HepG2 (cell line): ENCODE data around the gene RNF13. TPM values are rescaled to one million over a fixed set of nuclear protein-coding genes. Genes with fewer than 3 reads are reported as not detected.

ENCODE experiments used
- AHR ChIP-seq: IDR thresholded peaks from 2 replicates; pipeline ENCODE4 v1.6.1; 2018; ENCODE audit warnings: missing genetic modification reagents, missing compliant biosample characterization
- ATRX ChIP-seq: sonication (generic); formaldehyde crosslinking; IDR thresholded peaks from 2 replicates; pipeline ENCODE4 v1.4.0; 2020; ENCODE audit warnings: missing genetic modification reagents, borderline replicate concordance
- CREM ChIP-seq, 2 experiments: sonication (generic) in 1 of 2; formaldehyde crosslinking in 1 of 2; IDR thresholded peaks; 2 replicates each; pipeline versions ENCODE4 v1.4.0 to v1.6.1; 2016 to 2020; ENCODE audit warnings: antibody characterized with exemption in 1 of 2, mild to moderate bottlenecking in 1 of 2, missing genetic modification reagents in 1 of 2
- ELF3 ChIP-seq: IDR thresholded peaks from 2 replicates; pipeline ENCODE4 v1.6.1; 2016; ENCODE audit warnings: missing genetic modification reagents, missing compliant biosample characterization
- ETV6 ChIP-seq: sonication (generic); formaldehyde crosslinking; conservative IDR thresholded peaks from 2 replicates; pipeline ENCODE4 v1.4.0; 2020; ENCODE audit warnings: missing genetic modification reagents
- FOXK1 ChIP-seq: sonication (generic); formaldehyde crosslinking; IDR thresholded peaks from 2 replicates; pipeline ENCODE4 v1.4.0; 2020; ENCODE audit warnings: low read depth, missing genetic modification reagents, borderline replicate concordance
- HMG20A ChIP-seq: IDR thresholded peaks from 2 replicates; pipeline ENCODE4 v1.6.1; 2016; ENCODE audit warnings: borderline replicate concordance
- MAFK ChIP-seq, 2 experiments: IDR thresholded peaks in 1 of 2; conservative IDR thresholded peaks in 1 of 2; 2 replicates each; pipeline ENCODE4 v1.6.1; 2011; ENCODE audit warnings: improper control_type of control experiment in 2 of 2, low read length in 2 of 2
- MIXL1 ChIP-seq: IDR thresholded peaks from 2 replicates; pipeline ENCODE4 v1.6.1; 2016
- NR2F2 ChIP-seq: IDR thresholded peaks from 2 replicates; pipeline ENCODE4 v1.6.1; 2012; ENCODE audit warnings: low read depth, inconsistent platforms, borderline replicate concordance
- PAWR ChIP-seq: sonication (generic); formaldehyde crosslinking; IDR thresholded peaks from 2 replicates; pipeline ENCODE4 v1.4.0; 2020; ENCODE audit warnings: missing genetic modification reagents, mild to moderate bottlenecking, borderline replicate concordance
- SRF ChIP-seq: IDR thresholded peaks from 2 replicates; pipeline ENCODE4 v1.6.1; 2011; ENCODE audit warnings: mild to moderate bottlenecking, low read depth, low read length, moderate library complexity
- TEAD2 ChIP-seq: sonication (generic); formaldehyde crosslinking; IDR thresholded peaks from 2 replicates; pipeline ENCODE4 v1.9.0; 2021; ENCODE audit warnings: missing genetic modification reagents
- THYN1 ChIP-seq: sonication (generic); formaldehyde crosslinking; IDR thresholded peaks from 2 replicates; pipeline ENCODE4 v1.8.1; 2023; ENCODE audit warnings: low read depth, mild to moderate bottlenecking, moderate library complexity, missing genetic modification reagents, borderline replicate concordance
- XBP1 ChIP-seq: sonication (generic); formaldehyde crosslinking; IDR thresholded peaks from 2 replicates; pipeline ENCODE4 v1.5.0; 2020; ENCODE audit warnings: missing genetic modification reagents
- ZNF180 ChIP-seq: sonication (generic); formaldehyde crosslinking; IDR thresholded peaks from 2 replicates; pipeline ENCODE4 v1.4.0; 2020; ENCODE audit warnings: low read depth, missing genetic modification reagents, borderline replicate concordance
- ZNF232 ChIP-seq: sonication (generic); formaldehyde crosslinking; IDR thresholded peaks from 2 replicates; pipeline ENCODE4 v1.4.0; 2020; ENCODE audit warnings: missing genetic modification reagents, borderline replicate concordance
- ZNF30 ChIP-seq: sonication (generic); formaldehyde crosslinking; IDR thresholded peaks from 2 replicates; pipeline ENCODE4 v1.5.0; 2020; ENCODE audit warnings: mild to moderate bottlenecking, missing genetic modification reagents
- ZNF350 ChIP-seq: sonication (generic); formaldehyde crosslinking; IDR thresholded peaks from 2 replicates; pipeline ENCODE4 v1.4.0; 2020; ENCODE audit warnings: mild to moderate bottlenecking, low read depth, missing genetic modification reagents, borderline replicate concordance
- ZNF564 ChIP-seq: sonication (generic); formaldehyde crosslinking; IDR thresholded peaks from 2 replicates; pipeline ENCODE4 v1.8.1; 2023; ENCODE audit warnings: mild to moderate bottlenecking, missing genetic modification reagents
- ZNF660 ChIP-seq: sonication (generic); formaldehyde crosslinking; IDR thresholded peaks from 2 replicates; pipeline ENCODE4 v1.5.1; 2020; ENCODE audit warnings: mild to moderate bottlenecking, low read depth, missing genetic modification reagents, borderline replicate concordance
- ZSCAN9 ChIP-seq: IDR thresholded peaks from 2 replicates; pipeline ENCODE4 v1.6.1; 2016; ENCODE audit warnings: borderline replicate concordance
- polyA plus RNA-seq, 8 experiments: library from polyadenylated mRNA; depleted of rRNA in 3 of 8; stranded (reverse) in 7 of 8; unstranded in 1 of 8; fragments of >200 nt; fragmentation: Illumina TruSeq in 4 of 8; extraction: Trizol in 4 of 8; gene quantifications; 2 replicates each; pipeline versions ENCODE4 v1.2.1 to v1.2.3, GENCODE V29; 2011 to 2016; ENCODE audit warnings: low read depth in 4 of 8, missing spikeins in 1 of 8, mixed read lengths in 1 of 8; ENCODE audit not compliant: insufficient read depth in 1 of 8
- total RNA-seq, 5 experiments: library from RNA; depleted of rRNA; stranded (reverse); fragments of >200 nt; fragmentation: Illumina TruSeq; extraction: Trizol; gene quantifications; 2 replicates each; pipeline ENCODE4 v1.2.3, GENCODE V29; 2016; ENCODE audit warnings: low read depth in 1 of 5
- TF ChIP-seq, protein P1 (sequence below): IDR thresholded peaks from 2 replicates; pipeline ENCODE4 v1.6.1; 2016; ENCODE audit warnings: low read depth, control low read depth
- TF ChIP-seq, protein P2 (sequence below): sonication (generic); formaldehyde crosslinking; IDR thresholded peaks from 2 replicates; pipeline ENCODE4 v1.9.0; 2021; ENCODE audit warnings: mild to moderate bottlenecking, missing genetic modification reagents

Gene RNF13
- total and polyA plus RNA-seq, 2 of the 13 experiments (the other 11 are each of a cell fraction or from before 2014, with no cell fraction given), result 39.8 to 46.0 TPM

- no peak; the same call in 1 of the 2 replicates for TF ChIP-seq FOXK1 (CRISPR knock-in tag)
- TF ChIP-seq ZNF660 (CRISPR knock-in tag), result no peak
- no peak; the same call in 1 of the 2 replicates for TF ChIP-seq ZSCAN9 (CRISPR knock-in tag)
- no peak for TF ChIP-seq ZNF350
- TF ChIP-seq ZNF232 (CRISPR knock-in tag), result no peak
- 0 out of 2 replicates have a peak, but pooled peaks have one; percentile 41 for TF ChIP-seq ZNF30 (CRISPR knock-in tag)
- no peak for TF ChIP-seq THYN1 (CRISPR knock-in tag)
- no peak for TF ChIP-seq SRF
- no peak for TF ChIP-seq CREM (IDR thresholded peaks at IDR 0.05)
- no peak for TF ChIP-seq CREM (CRISPR knock-in tag; IDR thresholded peaks at IDR 0.05)
- TF ChIP-seq AHR (CRISPR knock-in tag), result 0 out of 2 replicates have a peak, but pooled peaks have one; percentile 25
- TF ChIP-seq, protein P1, sequence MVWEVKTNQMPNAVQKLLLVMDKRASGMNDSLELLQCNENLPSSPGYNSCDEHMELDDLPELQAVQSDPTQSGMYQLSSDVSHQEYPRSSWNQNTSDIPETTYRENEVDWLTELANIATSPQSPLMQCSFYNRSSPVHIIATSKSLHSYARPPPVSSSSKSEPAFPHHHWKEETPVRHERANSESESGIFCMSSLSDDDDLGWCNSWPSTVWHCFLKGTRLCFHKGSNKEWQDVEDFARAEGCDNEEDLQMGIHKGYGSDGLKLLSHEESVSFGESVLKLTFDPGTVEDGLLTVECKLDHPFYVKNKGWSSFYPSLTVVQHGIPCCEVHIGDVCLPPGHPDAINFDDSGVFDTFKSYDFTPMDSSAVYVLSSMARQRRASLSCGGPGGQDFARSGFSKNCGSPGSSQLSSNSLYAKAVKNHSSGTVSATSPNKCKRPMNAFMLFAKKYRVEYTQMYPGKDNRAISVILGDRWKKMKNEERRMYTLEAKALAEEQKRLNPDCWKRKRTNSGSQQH (CRISPR knock-in tag), result peak; percentile 86; the same call in 1 of the 2 replicates
- TF ChIP-seq HMG20A, result no peak
- no peak for TF ChIP-seq ZNF180 (CRISPR knock-in tag)
- TF ChIP-seq PAWR (CRISPR knock-in tag), result no peak
- peak; percentile 51; the same call in 1 of the 2 replicates for TF ChIP-seq TEAD2 (CRISPR knock-in tag)
- TF ChIP-seq XBP1 (CRISPR knock-in tag), result 0 out of 2 replicates have a peak, but pooled peaks have one; percentile 30
- TF ChIP-seq MAFK (conservative IDR thresholded peaks at IDR 0.05 in 1 of 2, IDR thresholded peaks at IDR 0.05 in 1 of 2; ENCODE audit: low read length in 2 of 2), result no peak
- TF ChIP-seq ELF3, result peak; percentile 58
- TF ChIP-seq ATRX (CRISPR knock-in tag), result no peak
- TF ChIP-seq ETV6, result peak; percentile 39; the same call in 1 of the 2 replicates
- peak; percentile 92 for TF ChIP-seq ZNF564 (CRISPR knock-in tag)
- TF ChIP-seq NR2F2, result no peak
- TF ChIP-seq MIXL1 (CRISPR knock-in tag), result 0 out of 2 replicates have a peak, but pooled peaks have one; percentile 10
- TF ChIP-seq, protein P2, sequence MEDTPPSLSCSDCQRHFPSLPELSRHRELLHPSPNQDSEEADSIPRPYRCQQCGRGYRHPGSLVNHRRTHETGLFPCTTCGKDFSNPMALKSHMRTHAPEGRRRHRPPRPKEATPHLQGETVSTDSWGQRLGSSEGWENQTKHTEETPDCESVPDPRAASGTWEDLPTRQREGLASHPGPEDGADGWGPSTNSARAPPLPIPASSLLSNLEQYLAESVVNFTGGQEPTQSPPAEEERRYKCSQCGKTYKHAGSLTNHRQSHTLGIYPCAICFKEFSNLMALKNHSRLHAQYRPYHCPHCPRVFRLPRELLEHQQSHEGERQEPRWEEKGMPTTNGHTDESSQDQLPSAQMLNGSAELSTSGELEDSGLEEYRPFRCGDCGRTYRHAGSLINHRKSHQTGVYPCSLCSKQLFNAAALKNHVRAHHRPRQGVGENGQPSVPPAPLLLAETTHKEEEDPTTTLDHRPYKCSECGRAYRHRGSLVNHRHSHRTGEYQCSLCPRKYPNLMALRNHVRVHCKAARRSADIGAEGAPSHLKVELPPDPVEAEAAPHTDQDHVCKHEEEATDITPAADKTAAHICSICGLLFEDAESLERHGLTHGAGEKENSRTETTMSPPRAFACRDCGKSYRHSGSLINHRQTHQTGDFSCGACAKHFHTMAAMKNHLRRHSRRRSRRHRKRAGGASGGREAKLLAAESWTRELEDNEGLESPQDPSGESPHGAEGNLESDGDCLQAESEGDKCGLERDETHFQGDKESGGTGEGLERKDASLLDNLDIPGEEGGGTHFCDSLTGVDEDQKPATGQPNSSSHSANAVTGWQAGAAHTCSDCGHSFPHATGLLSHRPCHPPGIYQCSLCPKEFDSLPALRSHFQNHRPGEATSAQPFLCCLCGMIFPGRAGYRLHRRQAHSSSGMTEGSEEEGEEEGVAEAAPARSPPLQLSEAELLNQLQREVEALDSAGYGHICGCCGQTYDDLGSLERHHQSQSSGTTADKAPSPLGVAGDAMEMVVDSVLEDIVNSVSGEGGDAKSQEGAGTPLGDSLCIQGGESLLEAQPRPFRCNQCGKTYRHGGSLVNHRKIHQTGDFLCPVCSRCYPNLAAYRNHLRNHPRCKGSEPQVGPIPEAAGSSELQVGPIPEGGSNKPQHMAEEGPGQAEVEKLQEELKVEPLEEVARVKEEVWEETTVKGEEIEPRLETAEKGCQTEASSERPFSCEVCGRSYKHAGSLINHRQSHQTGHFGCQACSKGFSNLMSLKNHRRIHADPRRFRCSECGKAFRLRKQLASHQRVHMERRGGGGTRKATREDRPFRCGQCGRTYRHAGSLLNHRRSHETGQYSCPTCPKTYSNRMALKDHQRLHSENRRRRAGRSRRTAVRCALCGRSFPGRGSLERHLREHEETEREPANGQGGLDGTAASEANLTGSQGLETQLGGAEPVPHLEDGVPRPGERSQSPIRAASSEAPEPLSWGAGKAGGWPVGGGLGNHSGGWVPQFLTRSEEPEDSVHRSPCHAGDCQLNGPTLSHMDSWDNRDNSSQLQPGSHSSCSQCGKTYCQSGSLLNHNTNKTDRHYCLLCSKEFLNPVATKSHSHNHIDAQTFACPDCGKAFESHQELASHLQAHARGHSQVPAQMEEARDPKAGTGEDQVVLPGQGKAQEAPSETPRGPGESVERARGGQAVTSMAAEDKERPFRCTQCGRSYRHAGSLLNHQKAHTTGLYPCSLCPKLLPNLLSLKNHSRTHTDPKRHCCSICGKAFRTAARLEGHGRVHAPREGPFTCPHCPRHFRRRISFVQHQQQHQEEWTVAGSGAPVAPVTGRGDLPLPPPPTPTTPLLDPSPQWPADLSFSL (CRISPR knock-in tag), result no peak
These were observed 157.8 kb downstream of the RNF13 start, which contains the start of gene PFN2 (continued) for GRCh38 chr3:149970716-149971402.
